BLaER1 (cell line): ENCODE measurements around the gene KLHL30.
A peak's percentile ranks its signal among the peaks of the same experiment; 100 is the strongest.

Source experiments
- H3K27ac ChIP-seq: shearing (Covaris generic); formaldehyde crosslinking; 2 replicates; pipeline ENCODE4 v1.8.1; 2022
- H3K27me3 ChIP-seq: shearing (Covaris generic); formaldehyde crosslinking; 2 replicates; pipeline ENCODE4 v1.8.1; 2022
- H3K36me3 ChIP-seq: shearing (Covaris generic); formaldehyde crosslinking; 2 replicates; pipeline ENCODE4 v1.8.1; 2022
- H3K4me1 ChIP-seq: shearing (Covaris generic); formaldehyde crosslinking; 2 replicates; pipeline ENCODE4 v1.8.1; 2022
- H3K4me2 ChIP-seq: shearing (Covaris generic); formaldehyde crosslinking; 2 replicates; pipeline ENCODE4 v1.8.1; 2022
- H3K4me3 ChIP-seq: shearing (Covaris generic); formaldehyde crosslinking; 2 replicates; pipeline ENCODE4 v1.8.1; 2022
- H3K9ac ChIP-seq: shearing (Covaris generic); formaldehyde crosslinking; 2 replicates; pipeline ENCODE4 v1.8.1; 2022
- H3K9me3 ChIP-seq: shearing (Covaris generic); formaldehyde crosslinking; 2 replicates; pipeline ENCODE4 v1.8.1; 2022
- H4K20me1 ChIP-seq: shearing (Covaris generic); formaldehyde crosslinking; 2 replicates; pipeline ENCODE4 v1.8.1; 2022
- Cebpa-rat ChIP-seq: shearing (Covaris generic); IDR thresholded peaks from 2 replicates; pipeline ENCODE4 v1.8.1; 2022

KLHL30 gene

GRCh38 chr2:238120463-238121298 is 17.8 kb upstream of the KLHL30 start:
- no peak overlapping the region for H3K4me3 ChIP-seq
- peaks cover 55% of the 10 kb centered on the region for H3K4me1 ChIP-seq
- no peak for TF ChIP-seq Cebpa-rat
- peak overlapping the region; percentile 78 for H3K4me2 ChIP-seq
- H4K20me1 ChIP-seq = no peaks in the 10 kb centered on the region
- no peaks in the 10 kb centered on the region for H3K27me3 ChIP-seq
- H3K9me3 ChIP-seq = no peaks in the 10 kb centered on the region
- no peaks in the 10 kb centered on the region for H3K36me3 ChIP-seq
- peak overlapping the region; percentile 34; the same call in 1 of the 2 replicates for H3K27ac ChIP-seq
- H3K9ac ChIP-seq = no peak overlapping the region

DNA sequence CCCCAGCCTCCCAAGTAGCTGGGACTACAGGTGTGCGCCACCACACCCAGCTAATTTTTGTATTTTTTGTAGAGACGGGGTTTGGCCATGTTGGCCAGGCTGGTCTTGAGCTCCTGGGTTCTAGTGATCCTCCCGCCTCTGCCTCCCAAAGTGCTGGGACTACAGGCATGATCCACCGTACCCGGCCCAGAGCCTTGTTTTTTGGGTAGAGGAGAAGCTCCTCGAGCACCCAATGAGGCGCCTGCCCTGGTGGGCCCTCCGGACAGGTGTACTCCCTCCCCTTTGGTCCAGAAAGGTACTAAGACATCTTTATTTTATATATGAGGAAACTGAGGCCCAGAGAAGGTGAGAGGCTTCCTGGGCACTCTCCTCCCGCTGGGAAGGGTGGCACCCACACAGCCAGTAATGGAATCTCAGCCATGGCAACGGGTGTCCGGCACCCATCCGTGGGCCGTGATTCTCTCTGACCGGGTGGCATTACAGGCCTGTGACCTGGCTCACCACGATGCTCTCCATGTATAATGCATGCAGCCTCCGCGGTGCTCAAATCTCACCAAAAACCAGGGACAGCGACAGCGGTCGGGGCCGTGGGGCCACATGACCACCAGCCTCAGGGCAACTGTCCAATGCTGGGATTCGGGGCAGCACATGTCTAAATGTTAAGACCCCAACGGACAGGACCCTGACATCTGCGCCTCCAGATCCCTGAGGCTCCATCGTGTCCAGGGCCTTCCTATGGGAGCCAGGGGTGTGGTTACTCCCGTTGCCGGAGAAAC is 16.8 kb upstream of the KLHL30 start:
- TF ChIP-seq Cebpa-rat = no peak
- Histone ChIP-seq H3K27ac (no peak overlapping the region), H3K9me3 (no peaks in the 10 kb centered on the region), H3K27me3 (no peaks in the 10 kb centered on the region), H3K4me3 (no peak overlapping the region), H3K9ac (no peak overlapping the region), H3K4me2 (no peak overlapping the region), H4K20me1 (no peaks in the 10 kb centered on the region), H3K4me1 (peaks cover 48% of the 10 kb centered on the region), H3K36me3 (no peaks in the 10 kb centered on the region)

DNA sequence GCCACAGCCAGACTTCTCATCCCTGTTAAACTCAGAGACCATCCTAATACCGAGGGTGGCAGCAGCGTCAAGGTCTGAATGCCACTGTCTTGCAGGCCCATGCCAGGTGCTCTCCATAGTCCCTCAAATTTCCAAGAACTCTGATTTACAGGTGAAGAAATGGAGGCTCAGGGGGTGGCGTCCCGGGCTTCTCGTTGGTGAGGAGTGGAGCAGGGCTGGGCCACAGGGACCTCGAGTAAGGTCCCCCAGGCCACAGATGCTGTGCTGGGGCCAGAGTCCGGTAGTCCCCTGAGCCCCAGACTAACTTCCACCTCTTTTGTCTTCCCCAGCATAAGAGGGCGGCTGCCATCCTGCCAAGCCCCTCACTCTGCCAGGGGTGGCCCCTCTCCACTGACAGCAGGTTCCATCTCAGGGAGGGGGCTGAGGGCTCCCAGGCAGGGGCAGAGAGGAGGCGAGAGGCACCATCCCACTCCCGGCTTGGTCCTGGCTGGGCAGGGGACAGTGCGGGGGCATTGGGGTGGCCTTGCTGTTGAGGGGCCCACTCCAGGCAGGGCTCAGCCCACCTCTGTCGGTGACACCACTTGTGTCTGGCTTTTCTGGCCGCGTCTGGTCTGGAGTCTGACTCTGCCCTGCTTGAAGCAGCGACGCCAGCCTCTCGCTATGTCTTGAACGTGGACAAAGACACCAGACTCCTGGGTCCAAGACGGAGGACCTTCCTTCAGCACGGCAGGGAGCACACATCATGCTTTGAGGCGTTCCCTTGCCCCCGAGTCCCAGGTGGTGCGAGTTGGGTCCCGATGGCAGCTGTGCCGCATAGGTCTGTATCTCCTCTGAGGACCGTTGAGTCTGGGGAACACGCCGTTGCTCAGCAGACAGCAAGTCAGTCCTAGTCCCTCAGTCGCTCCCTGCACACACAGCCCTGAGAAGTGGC is 15.9 kb upstream of the KLHL30 start:
- Histone ChIP-seq H3K9me3 (no peaks in the 10 kb centered on the region), H3K9ac (0 out of 2 replicates have a peak overlapping the region, but pooled peaks have one; percentile 24), H3K4me3 (no peak overlapping the region), H3K4me1 (peaks cover 52% of the 10 kb centered on the region), H3K27me3 (no peaks in the 10 kb centered on the region), H3K4me2 (peak overlapping the region; percentile 60), H3K36me3 (no peaks in the 10 kb centered on the region), H3K27ac (peak overlapping the region; percentile 18; the same call in 1 of the 2 replicates), H4K20me1 (no peaks in the 10 kb centered on the region)
- no peak for TF ChIP-seq Cebpa-rat

DNA sequence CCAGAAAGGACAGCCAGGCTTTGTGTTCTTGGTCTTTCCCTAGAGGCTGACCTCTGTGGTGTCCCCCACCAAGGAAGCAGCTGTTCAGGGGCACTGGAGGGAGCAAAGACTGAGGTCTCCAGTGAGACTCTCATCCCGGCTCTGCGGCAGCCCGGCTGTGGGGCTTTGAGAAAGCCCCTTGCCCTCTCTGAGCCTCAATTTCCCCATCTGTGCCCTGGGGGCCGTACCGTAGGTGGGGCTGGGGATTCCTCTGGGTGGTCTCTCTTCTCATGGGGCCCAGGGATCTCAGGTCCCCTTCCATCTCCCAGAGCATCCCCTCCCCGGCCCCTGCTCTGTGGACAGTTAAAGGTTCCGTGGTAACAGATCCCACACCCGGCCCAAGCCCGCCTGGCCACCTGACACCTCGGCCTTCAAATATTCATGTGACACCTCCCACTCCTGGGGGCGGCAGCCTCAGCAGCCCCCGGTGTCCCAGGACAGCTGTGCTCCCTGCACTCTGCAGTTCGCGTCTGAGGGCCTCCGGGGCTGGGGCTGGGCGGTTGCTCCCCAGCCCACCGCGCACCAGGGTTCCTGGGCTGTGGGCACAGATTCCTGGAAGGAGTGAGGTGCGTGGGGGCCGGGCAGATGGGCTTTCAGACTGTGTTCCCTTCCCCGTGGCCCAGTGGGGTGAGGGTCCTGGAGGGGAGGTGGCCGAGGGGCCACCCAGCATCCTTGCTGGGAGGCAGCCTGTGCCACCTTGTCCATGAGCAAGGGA is 15.1 kb upstream of the KLHL30 start:
- Histone ChIP-seq H3K27me3 (no peaks in the 10 kb centered on the region), H3K27ac (peak overlapping the region; percentile 18; the same call in 1 of the 2 replicates), H3K4me1 (peaks cover 60% of the 10 kb centered on the region), H3K9ac (0 out of 2 replicates have a peak overlapping the region, but pooled peaks have one; percentile 24), H3K4me2 (peak overlapping the region; percentile 60), H3K36me3 (no peaks in the 10 kb centered on the region), H3K9me3 (no peaks in the 10 kb centered on the region), H3K4me3 (no peak overlapping the region), H4K20me1 (no peaks in the 10 kb centered on the region)
- no peak for TF ChIP-seq Cebpa-rat

GRCh38 chr2:238123991-238124470 is 14.4 kb upstream of the KLHL30 start:
- H3K27me3 ChIP-seq = no peaks in the 10 kb centered on the region
- H3K9me3 ChIP-seq = no peaks in the 10 kb centered on the region

DNA sequence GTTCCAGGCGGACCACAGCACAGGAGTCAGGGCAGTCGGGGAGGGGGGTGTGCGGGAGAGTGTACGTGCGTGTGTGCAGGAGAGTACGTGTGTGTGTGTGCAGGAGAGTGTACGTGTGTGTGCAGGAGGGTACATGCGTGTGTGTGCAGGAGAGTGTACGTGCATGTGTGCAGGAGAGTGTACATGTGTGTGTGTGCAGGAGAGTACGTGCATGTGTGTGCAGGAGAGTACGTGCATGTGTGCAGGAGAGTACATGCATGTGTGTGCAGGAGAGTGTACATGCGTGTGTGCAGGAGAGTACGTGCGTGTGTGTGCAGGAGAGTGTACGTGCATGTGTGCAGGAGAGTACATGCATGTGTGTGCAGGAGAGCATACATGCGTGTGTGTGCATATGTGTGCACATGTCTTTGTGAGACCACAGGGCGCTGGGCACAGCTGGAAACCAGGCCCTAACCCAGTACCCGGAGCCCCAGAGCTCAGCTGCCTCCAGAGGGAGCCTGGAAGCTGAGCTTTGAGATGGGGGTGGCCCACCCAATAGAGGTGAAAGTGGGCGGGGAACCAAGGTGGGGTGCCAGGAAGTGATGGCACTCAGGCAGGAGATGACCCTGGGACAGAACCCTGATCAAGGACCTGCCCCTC is 13.9 kb upstream of the KLHL30 start:
- Histone ChIP-seq H3K9ac (no peak overlapping the region), H3K9me3 (no peaks in the 10 kb centered on the region), H3K4me2 (no peak overlapping the region), H3K4me1 (peaks cover 67% of the 10 kb centered on the region), H4K20me1 (no peaks in the 10 kb centered on the region), H3K27ac (no peak overlapping the region), H3K27me3 (no peaks in the 10 kb centered on the region), H3K36me3 (no peaks in the 10 kb centered on the region), H3K4me3 (no peak overlapping the region)
- no peak for TF ChIP-seq Cebpa-rat

More at GRCh38 chr2:238123991-238124470, 14.4 kb upstream of the KLHL30 start:
- peaks cover 64% of the 10 kb centered on the region for H3K4me1 ChIP-seq
- no peak for TF ChIP-seq Cebpa-rat
- H3K4me2 ChIP-seq = peak overlapping the region; percentile 60
- H4K20me1 ChIP-seq = no peaks in the 10 kb centered on the region
- no peaks in the 10 kb centered on the region for H3K36me3 ChIP-seq
- no peak overlapping the region for H3K9ac ChIP-seq
- no peak overlapping the region for H3K27ac ChIP-seq
- H3K4me3 ChIP-seq = no peak overlapping the region

DNA sequence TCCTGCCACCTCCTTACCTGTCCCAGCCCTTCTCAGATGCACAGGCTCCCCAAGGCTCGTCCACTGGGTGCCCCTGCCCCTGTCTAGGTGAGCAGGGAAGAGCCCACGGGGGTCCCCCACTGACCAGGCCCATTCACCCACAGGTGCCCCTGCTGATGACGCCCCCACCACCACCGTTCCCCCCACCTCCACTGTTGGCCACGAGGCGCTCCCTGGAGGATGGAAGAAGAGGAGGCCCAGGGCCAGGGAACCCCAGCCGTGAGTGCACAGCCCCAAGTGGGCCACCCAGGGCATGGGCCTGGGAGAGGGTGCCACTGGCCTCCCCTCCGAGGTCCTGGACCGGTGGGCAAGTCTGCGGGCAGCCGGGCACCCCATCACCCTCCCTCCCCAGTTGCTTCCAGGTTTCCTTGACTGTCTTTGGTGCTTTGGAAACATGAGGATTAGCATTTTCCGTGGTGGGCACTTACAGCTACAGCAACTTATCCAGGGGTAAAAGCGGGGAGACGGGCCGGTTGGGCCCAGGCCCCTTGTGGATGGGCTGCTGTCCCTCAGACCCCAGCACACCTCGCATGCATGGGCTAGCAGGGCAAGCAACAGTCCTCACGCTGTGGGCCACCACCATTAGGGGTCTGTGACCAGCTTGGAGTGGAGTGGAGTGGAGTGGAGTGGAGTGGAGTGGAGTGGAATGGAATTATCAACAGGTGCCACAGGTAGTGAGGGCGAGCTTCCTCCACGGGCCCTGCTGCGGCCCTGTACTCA is 13.2 kb upstream of the KLHL30 start:
- H3K4me3 ChIP-seq = no peak overlapping the region
- peaks cover 67% of the 10 kb centered on the region for H3K4me1 ChIP-seq
- H3K36me3 ChIP-seq = no peaks in the 10 kb centered on the region
- TF ChIP-seq Cebpa-rat = no peak
- H3K4me2 ChIP-seq = no peak overlapping the region
- H3K27me3 ChIP-seq = no peaks in the 10 kb centered on the region
- no peak overlapping the region for H3K27ac ChIP-seq
- no peak overlapping the region for H3K9ac ChIP-seq
- no peaks in the 10 kb centered on the region for H3K9me3 ChIP-seq
- no peaks in the 10 kb centered on the region for H4K20me1 ChIP-seq

GRCh38 chr2:238126338-238126737 is 12.1 kb upstream of the KLHL30 start:
- TF ChIP-seq Cebpa-rat = no peak
- H3K4me1 ChIP-seq = peaks cover 69% of the 10 kb centered on the region
- no peaks in the 10 kb centered on the region for H3K27me3 ChIP-seq
- no peak overlapping the region for H3K27ac ChIP-seq
- H3K9ac ChIP-seq = no peak overlapping the region
- H3K4me3 ChIP-seq = no peak overlapping the region
- H3K36me3 ChIP-seq = no peaks in the 10 kb centered on the region
- no peaks in the 10 kb centered on the region for H3K9me3 ChIP-seq
- no peak overlapping the region for H3K4me2 ChIP-seq
- no peaks in the 10 kb centered on the region for H4K20me1 ChIP-seq
